Psoas muscle (tissue), 8 donors: ENCODE results near the gene CMTM8. TPM values are rescaled to one million over a fixed set of nuclear protein-coding genes. Genes with fewer than 3 reads are reported as not detected.

Source experiments
- ATAC-seq, 4 donors: fragments of 200-7000 bp; cut with Tn5 transposase; one replicate each; pipeline ENCODE4 v1.9.1; 2020; ENCODE audit warnings: moderate library complexity in 3 of 4, mild to moderate bottlenecking in 2 of 4
- DNase-seq, 2 donors: peaks; one replicate each; pipeline ENCODE4 v3.0.0-alpha.2; 2020
- H3K27ac ChIP-seq: fragments of 200-600 bp; one replicate; pipeline ENCODE4 v1.8.0; 2022
- H3K27me3 ChIP-seq, 3 donors: fragments of 200-600 bp in 1 of 3; one replicate each; pipeline versions ENCODE4 v1.6.1 to v1.8.0; 2013 to 2022; ENCODE audit warnings: low read length in 2 of 3, mild to moderate bottlenecking in 2 of 3, moderate library complexity in 1 of 3; ENCODE audit not compliant: insufficient read depth in 3 of 3
- H3K36me3 ChIP-seq, 2 donors: fragments of 200-600 bp in 1 of 2; one replicate each; pipeline versions ENCODE4 v1.6.1 to v1.8.0; 2013 to 2022; ENCODE audit warnings: low read depth in 1 of 2, mild to moderate bottlenecking in 1 of 2, moderate library complexity in 1 of 2; ENCODE audit not compliant: insufficient read depth in 1 of 2
- H3K4me1 ChIP-seq: fragments of 200-600 bp; one replicate; pipeline ENCODE4 v1.8.0; 2022
- H3K4me3 ChIP-seq: fragments of 200-600 bp; one replicate; pipeline ENCODE4 v1.8.0; 2022; ENCODE audit warnings: mild to moderate bottlenecking
- H3K9me3 ChIP-seq: fragments of 200-600 bp; one replicate; pipeline ENCODE4 v1.8.0; 2022
- CTCF ChIP-seq: fragments of 200-600 bp; IDR thresholded peaks from one replicate; pipeline ENCODE4 v1.8.0; 2022; ENCODE audit warnings: antibody characterized with exemption
- WGBS, 3 donors: extraction: QIAGEN DNeasy Blood & Tissue Kit; methylation state at CpG; one replicate each; pipeline versions ENCODE4 v1.1.6 to v1.1.7; 2013; 5-methylcytosine and 5-hydroxymethylcytosine counted together
- intact Hi-C, 2 donors: fragments of 100-400 bp; cut with DNase I; formaldehyde crosslinking; loops; one replicate each; pipeline versions ENCODE4 v1.11.0 to v1.14.2; 2022
- polyA plus RNA-seq, 3 donors: library from polyadenylated mRNA; stranded (reverse); fragments of 200-250 nt; gene quantifications; one replicate each; pipeline ENCODE4 v1.2.3, GENCODE V29; 2013
- total RNA-seq, 4 donors: library from RNA; stranded (reverse); fragmentation: NEBNext Ultra II Directional in 2 of 4; extraction: Animal tissue kit (Norgen Biotek cat#: 25700) in 2 of 4; gene quantifications; one replicate each; pipeline versions ENCODE4 v1.2.1 to v1.2.4, GENCODE V29; 2021 to 2023
- donor health status: healthy with polysubstance abuse.
- donor health status: DM: no; HTN: no; CAD: no; lungs with moderate emphysema.
- donor health status: Bipolar disorder and iron deficiency.
- donor health status: healthy.
- donor health status: DM: yes; HTN: yes; CAD: no.
- donor health status: DM: no; HTN: no; CAD: no.
- donor health status: DM: no; HTN: no; CAD: no.
- donor health status: DM: yes; HTN: yes; CAD: no.

Gene CMTM8
- total and polyA plus RNA-seq, 7 donors, result 0.97 to 4.2 (median 2.0) TPM

GRCh38 chr3:32321095-32321790, 82.8 kb downstream of the CMTM8 start:
- no peak overlapping the region for H3K27ac ChIP-seq

GRCh38 chr3:32322311-32322710, 83.8 kb downstream of the CMTM8 start:
- Histone ChIP-seq H3K4me1 (no peaks in the 10 kb centered on the region), H3K36me3 (no peaks in the 10 kb centered on the region), H3K27me3 (no peaks in the 10 kb centered on the region), H3K9me3 (no peaks in the 10 kb centered on the region), H3K27ac (no peak overlapping the region), H3K4me3 (no peak overlapping the region)
- ATAC-seq (no peak), DNase-seq (no peak)
- WGBS, 3 donors, result 46 to 90% (median 82%) methylated on average over 1 of the region's 1 CpG
- intact Hi-C loops, result no loop called here
- TF ChIP-seq CTCF, result no peak

More at GRCh38 chr3:32321095-32321790, 82.8 kb downstream of the CMTM8 start:
- 45 to 60% (median 60%) methylated on average over 16 of the region's 16 CpGs for whole genome bisulfite sequencing, 3 donors
- no peaks in the 10 kb centered on the region for H3K36me3 ChIP-seq
- H3K4me3 ChIP-seq, result no peak overlapping the region
- H3K27me3 ChIP-seq, result no peaks in the 10 kb centered on the region
- TF ChIP-seq CTCF, result no peak
- no peaks in the 10 kb centered on the region for H3K9me3 ChIP-seq
- no peaks in the 10 kb centered on the region for H3K4me1 ChIP-seq
- intact Hi-C loops, result no loop called here
- no peak for DNase-seq
- no peak for ATAC-seq

- H3K9me3 ChIP-seq, result no peaks in the 10 kb centered on the region
- ATAC-seq (no peak), DNase-seq (no peak)
- H3K27me3 ChIP-seq, result no peaks in the 10 kb centered on the region
- intact Hi-C loops, result no loop called here
- no peaks in the 10 kb centered on the region for H3K36me3 ChIP-seq
- no peaks in the 10 kb centered on the region for H3K4me1 ChIP-seq
- H3K27ac ChIP-seq, result no peak overlapping the region
- no peak overlapping the region for H3K4me3 ChIP-seq
- WGBS, 3 donors, result 52 to 60% (median 55%) methylated on average over 4 of the region's 4 CpGs
- no peak for TF ChIP-seq CTCF
Observed at GRCh38 chr3:32323604-32324003, 85.1 kb downstream of the CMTM8 start.

- H3K27me3 ChIP-seq, result no peaks in the 10 kb centered on the region
- 65 to 77% (median 68%) methylated on average over 4 of the region's 4 CpGs for WGBS, 3 donors
Observed at GRCh38 chr3:32325201-32325600, 86.7 kb downstream of the CMTM8 start.

More at GRCh38 chr3:32325201-32325600, 86.7 kb downstream of the CMTM8 start:
- no peak for DNase-seq
- no peak for TF ChIP-seq CTCF
- Histone ChIP-seq H3K4me3 (no peak overlapping the region), H3K9me3 (no peaks in the 10 kb centered on the region), H3K27ac (no peak overlapping the region), H3K36me3 (no peaks in the 10 kb centered on the region), H3K4me1 (no peaks in the 10 kb centered on the region)
- ATAC-seq, result no peak
- intact Hi-C loops, result no loop called here
